GM21390 (cell line): ENCODE data around the gene CTNND2.
"Not testable (repeated sequence)": the region's sequence is repeated elsewhere in the genome, so short reads cannot be mapped to it uniquely, and the experiment has no call there.

Experiments
- ATAC-seq: cut with Tn5 transposase; IDR thresholded peaks from one replicate; pipeline ENCODE4 v1.9.1; 2021; ENCODE audit not compliant: unreplicated experiment

The CTNND2 gene

GRCh38 chr5:11477786-11478185, 426.5 kb downstream of the CTNND2 start:
- ATAC-seq: no peak

- ATAC-seq: no peak
These were observed 427.4 kb downstream of the CTNND2 start for GRCh38 chr5:11476866-11477265.

- ATAC-seq: no peak
These were observed 435.8 kb downstream of the CTNND2 start for GRCh38 chr5:11468334-11469039.

- ATAC-seq: no peak
These were observed 436.7 kb downstream of the CTNND2 start for GRCh38 chr5:11467588-11467987.

GRCh38 chr5:11459716-11460115, 444.5 kb downstream of the CTNND2 start:
- no peak for ATAC-seq

- ATAC-seq: no peak
These were observed 448.7 kb downstream of the CTNND2 start for GRCh38 chr5:11455505-11455904.

GRCh38 chr5:11452852-11453251, 451.4 kb downstream of the CTNND2 start:
- ATAC-seq: no peak

- no peak for ATAC-seq
These were observed 454.3 kb downstream of the CTNND2 start for GRCh38 chr5:11449966-11450365.

GRCh38 chr5:11449217-11449616, 455.0 kb downstream of the CTNND2 start:
- ATAC-seq: no peak

- no peak for ATAC-seq
These were observed 460.4 kb downstream of the CTNND2 start for GRCh38 chr5:11443831-11444230.

GRCh38 chr5:11432116-11432515, 472.1 kb downstream of the CTNND2 start:
- no peak for ATAC-seq

- ATAC-seq: no peak
These were observed 475.0 kb downstream of the CTNND2 start for GRCh38 chr5:11429254-11429653.

- no peak for ATAC-seq
These were observed 476.7 kb downstream of the CTNND2 start for GRCh38 chr5:11427569-11427968.

- no peak for ATAC-seq
These were observed 477.8 kb downstream of the CTNND2 start for GRCh38 chr5:11426442-11426841.

- no peak for ATAC-seq
These were observed 481.9 kb downstream of the CTNND2 start for GRCh38 chr5:11422342-11422741.

- no peak for ATAC-seq
These were observed 483.3 kb downstream of the CTNND2 start for GRCh38 chr5:11420969-11421368.

- ATAC-seq: no peak
These were observed 488.5 kb downstream of the CTNND2 start for GRCh38 chr5:11415751-11416150.

GRCh38 chr5:11414732-11415131, 489.5 kb downstream of the CTNND2 start:
- not testable (repeated sequence) for ATAC-seq

- ATAC-seq: no peak
These were observed 492.6 kb downstream of the CTNND2 start for GRCh38 chr5:11411621-11412020.

- ATAC-seq: no peak
These were observed 496.6 kb downstream of the CTNND2 start for GRCh38 chr5:11407556-11408145.

- ATAC-seq: no peak
These were observed 503.9 kb downstream of the CTNND2 start for GRCh38 chr5:11400316-11400715.

- ATAC-seq: no peak
These were observed 505.5 kb downstream of the CTNND2 start for GRCh38 chr5:11398728-11399127.

- no peak for ATAC-seq
These were observed 506.7 kb downstream of the CTNND2 start for GRCh38 chr5:11397549-11397948.
